Panc1 (cell line): ENCODE data around the gene PTGFRN.

Experiments used
- CTCF ChIP-seq: fragments of 450-650 bp; IDR thresholded peaks from 2 replicates; pipeline ENCODE4 v1.5.1; 2017; ENCODE audit warnings: mild to moderate bottlenecking
- POLR2AphosphoS5 ChIP-seq: IDR thresholded peaks from 2 replicates; pipeline ENCODE4 v1.6.1; 2012; ENCODE audit warnings: mild to moderate bottlenecking, low read depth, low read length, moderate library complexity
- REST ChIP-seq, 2 experiments: IDR thresholded peaks; 2 replicates each; pipeline ENCODE4 v1.6.1; 2011 to 2012; ENCODE audit warnings: low read depth in 2 of 2, control low read depth in 1 of 2, low read length in 1 of 2, mild to moderate bottlenecking in 1 of 2, moderate library complexity in 1 of 2; ENCODE audit not compliant: insufficient read depth in 1 of 2
- TCF7L2 ChIP-seq: IDR thresholded peaks from 2 replicates; pipeline ENCODE4 v1.6.1; 2011; ENCODE audit warnings: mild to moderate bottlenecking, low read depth, low read length, inconsistent platforms

- TF ChIP-seq CTCF = no peak
- no peak for TF ChIP-seq TCF7L2
- no peak for TF ChIP-seq POLR2AphosphoS5
- TF ChIP-seq REST (IDR thresholded peaks at IDR 0.05; ENCODE audit: insufficient read depth in 1 of 2, low read depth in 2 of 2, low read length in 1 of 2) = no peak
These were observed 116.6 kb downstream of the PTGFRN start for GRCh38 chr1:117026361-117026760.
